Stomach smooth muscle (tissue), 2 donors: Measurements from ENCODE around the gene SKA2.
A peak's percentile ranks its signal among the peaks of the same experiment; 100 is the strongest.
"Not testable (repeated sequence)": the region's sequence is repeated elsewhere in the genome, so short reads cannot be mapped to it uniquely, and the experiment has no call there.

Experiments
- H3K27ac ChIP-seq: one replicate; pipeline ENCODE4 v1.7.0; 2013; ENCODE audit warnings: mild to moderate bottlenecking, low read length, inconsistent platforms
- H3K27me3 ChIP-seq, 2 donors: one replicate each; pipeline ENCODE4 v1.7.0; 2013; ENCODE audit warnings: low read length in 2 of 2; ENCODE audit not compliant: insufficient read depth in 2 of 2, control insufficient read depth in 1 of 2
- H3K36me3 ChIP-seq, 2 donors: one replicate each; pipeline ENCODE4 v1.7.0; 2013; ENCODE audit warnings: low read length in 2 of 2; ENCODE audit not compliant: control insufficient read depth in 2 of 2, insufficient read depth in 2 of 2
- H3K4me1 ChIP-seq: one replicate; pipeline ENCODE4 v1.7.0; 2013; ENCODE audit warnings: low read length; ENCODE audit not compliant: control insufficient read depth, insufficient read depth
- H3K4me3 ChIP-seq, 2 donors: one replicate each; pipeline ENCODE4 v1.7.0; 2013; ENCODE audit warnings: low read length in 2 of 2
- H3K9ac ChIP-seq, 2 donors: one replicate each; pipeline ENCODE4 v1.7.0; 2013; ENCODE audit warnings: low read length in 2 of 2, mild to moderate bottlenecking in 1 of 2
- H3K9me3 ChIP-seq, 2 donors: one replicate each; pipeline ENCODE4 v1.7.0; 2013; ENCODE audit warnings: low read length in 2 of 2; ENCODE audit not compliant: control insufficient read depth in 2 of 2
- donor health status: healthy.
- donor health status: Pancreatic carcinoma.

The SKA2 gene

DNA sequence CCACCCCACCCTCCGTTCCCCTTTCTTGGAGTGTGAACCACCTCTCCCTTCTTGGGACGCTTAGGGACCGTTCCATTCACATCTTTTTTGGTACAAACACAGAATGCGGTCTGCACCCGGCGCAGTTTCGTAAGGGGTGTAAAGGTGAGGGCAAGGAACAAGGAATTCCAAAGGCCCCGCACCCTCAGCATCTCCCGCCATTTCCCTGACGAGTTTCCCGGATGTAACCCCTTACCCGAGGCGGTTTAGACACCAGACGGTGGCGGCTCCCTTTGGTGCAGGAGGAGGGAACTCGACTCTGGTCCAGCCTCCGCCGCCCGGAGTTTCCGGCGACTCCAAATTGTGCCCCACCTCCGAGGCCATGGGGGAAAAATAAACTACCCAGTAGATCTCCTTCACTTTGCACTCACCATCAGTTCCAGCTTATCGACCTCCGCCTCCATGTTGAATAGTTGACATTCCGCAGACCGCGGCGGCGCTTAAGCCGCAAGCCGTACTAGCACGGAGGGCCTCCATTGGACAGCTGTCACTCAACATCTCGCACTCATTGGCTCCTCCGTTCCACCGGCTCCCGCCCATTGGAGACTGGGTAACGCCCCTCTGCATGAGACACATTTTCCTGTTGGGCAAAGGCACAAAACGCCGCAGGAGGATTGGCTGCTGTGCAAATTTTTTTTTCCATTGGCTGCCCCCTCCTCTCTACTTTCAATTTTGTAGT, at the start of gene SKA2:
TSS of gene SKA2 (minus strand) at position 466 of the 718 bp plus-strand sequence. CDS start at position 443, 23 bp downstream.
- Histone ChIP-seq H3K27me3 (no peaks in the 10 kb centered on the region), H3K4me3 (peak within 1 kb of the TSS; percentile 88 to 90), H3K4me1 (peaks cover 6% of the 10 kb centered on the region), H3K36me3 (no peaks in the 10 kb centered on the region), H3K27ac (peak within 1 kb of the TSS; percentile 84), H3K9me3 (no peaks in the 10 kb centered on the region), H3K9ac (peak within 1 kb of the TSS; percentile 84)

DNA sequence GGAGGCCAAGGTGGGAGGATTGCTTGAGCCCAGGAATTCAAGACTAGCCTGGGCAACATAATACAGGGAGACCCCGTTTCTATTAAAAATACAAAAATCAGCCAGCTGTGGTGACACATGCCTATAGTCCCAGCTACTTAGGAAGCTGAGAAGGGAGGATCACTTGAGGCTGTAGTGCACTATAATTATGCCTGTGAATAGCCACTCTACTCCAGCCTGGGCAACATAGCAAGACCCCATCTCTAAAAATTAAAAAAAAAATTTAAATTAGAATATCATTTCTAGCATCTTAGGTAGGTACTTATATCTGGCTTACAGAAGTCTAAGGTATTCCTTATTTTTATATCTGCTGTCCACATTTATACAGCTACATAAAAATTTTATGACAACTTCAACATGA, 47.3 kb upstream of the SKA2 start:
- no peaks in the 10 kb centered on the region for H3K36me3 ChIP-seq
- H3K27me3 ChIP-seq, result no peaks in the 10 kb centered on the region
- no peak overlapping the region for H3K4me3 ChIP-seq
- H3K9me3 ChIP-seq, result no peaks in the 10 kb centered on the region
- no peak overlapping the region for H3K9ac ChIP-seq
- no peaks in the 10 kb centered on the region for H3K4me1 ChIP-seq
- H3K27ac ChIP-seq, result no peak overlapping the region

DNA sequence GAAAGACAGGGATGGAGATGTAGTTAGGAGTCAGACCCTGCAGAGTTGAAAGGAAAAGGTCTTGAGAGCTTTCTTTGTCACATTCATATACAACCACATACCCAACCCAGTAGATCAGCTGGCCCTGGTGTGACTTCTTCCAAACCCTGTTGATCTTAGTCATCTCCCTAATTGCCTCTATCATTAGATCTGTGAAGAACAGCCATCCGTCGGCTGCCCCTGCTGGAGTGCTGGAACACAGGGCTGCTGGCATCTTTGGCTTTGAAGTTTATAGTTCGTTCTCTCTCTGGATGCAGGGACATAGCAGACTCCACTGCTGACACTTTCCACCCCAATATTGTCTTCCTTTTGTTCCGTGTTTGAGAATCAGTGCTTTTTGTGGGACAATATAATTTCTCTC, 44.4 kb upstream of the SKA2 start:
- Histone ChIP-seq H3K9ac (no peak overlapping the region), H3K27me3 (no peaks in the 10 kb centered on the region), H3K4me1 (no peaks in the 10 kb centered on the region), H3K36me3 (no peaks in the 10 kb centered on the region), H3K27ac (no peak overlapping the region), H3K4me3 (no peak overlapping the region), H3K9me3 (no peaks in the 10 kb centered on the region)

DNA sequence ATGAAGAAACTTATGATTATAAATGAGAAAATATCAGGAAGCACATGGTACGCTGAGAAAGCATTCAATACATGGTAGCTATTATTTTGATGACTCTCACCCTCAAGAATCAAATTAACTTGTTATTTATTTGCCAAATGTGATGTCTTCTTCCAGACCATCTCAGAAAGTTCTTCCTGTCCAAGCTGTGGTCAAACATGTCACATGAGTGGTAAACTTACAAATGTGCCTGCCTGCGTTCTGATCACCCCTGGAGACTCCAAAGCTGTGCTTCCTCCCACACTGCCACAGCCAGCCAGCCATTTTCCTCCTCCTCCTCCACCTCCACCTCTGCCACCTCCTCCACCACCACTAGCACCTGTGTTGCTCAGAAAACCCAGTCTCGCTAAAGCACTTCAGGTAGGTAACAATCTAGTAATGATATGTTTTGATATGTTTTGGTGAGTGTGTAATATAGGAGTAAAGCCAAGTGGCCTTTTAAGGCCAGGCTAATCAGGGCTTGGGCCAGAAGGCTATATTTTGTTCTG, 38.4 kb upstream of the SKA2 start:
- Histone ChIP-seq H3K4me1 (no peaks in the 10 kb centered on the region), H3K9ac (no peak overlapping the region)

GRCh38 chr17:59190806-59191205, 35.8 kb upstream of the SKA2 start:
- Histone ChIP-seq H3K9ac (no peak overlapping the region), H3K4me3 (no peak overlapping the region), H3K27me3 (no peaks in the 10 kb centered on the region), H3K4me1 (no peaks in the 10 kb centered on the region), H3K9me3 (no peaks in the 10 kb centered on the region), H3K27ac (no peak overlapping the region), H3K36me3 (no peaks in the 10 kb centered on the region)

More for the DNA sequence above, 38.4 kb upstream of the SKA2 start:
- H3K27me3 ChIP-seq, result no peaks in the 10 kb centered on the region
- H3K27ac ChIP-seq, result no peak overlapping the region
- no peak overlapping the region for H3K4me3 ChIP-seq
- H3K36me3 ChIP-seq, result no peaks in the 10 kb centered on the region
- H3K9me3 ChIP-seq, result no peaks in the 10 kb centered on the region

DNA sequence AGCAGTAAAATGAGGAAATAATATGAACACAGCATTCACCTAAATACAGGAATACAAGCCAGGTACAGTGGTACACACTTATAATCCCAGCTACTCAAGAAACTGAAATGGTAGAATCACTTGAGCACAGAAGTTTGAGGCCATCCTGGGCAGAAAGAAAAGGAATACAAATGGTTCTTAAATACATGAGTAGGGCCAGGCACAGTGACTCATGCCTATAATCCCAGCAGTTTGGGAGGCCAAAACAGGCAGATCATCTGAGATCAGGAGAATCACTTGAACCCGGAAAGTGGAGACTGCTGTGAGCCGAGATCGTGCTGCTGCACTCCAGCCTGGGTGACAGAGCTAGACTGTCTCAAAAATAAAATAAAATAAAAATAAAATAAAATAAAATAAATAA, 31.9 kb upstream of the SKA2 start:
- Histone ChIP-seq H3K27me3 (no peaks in the 10 kb centered on the region), H3K4me1 (no peaks in the 10 kb centered on the region)

DNA sequence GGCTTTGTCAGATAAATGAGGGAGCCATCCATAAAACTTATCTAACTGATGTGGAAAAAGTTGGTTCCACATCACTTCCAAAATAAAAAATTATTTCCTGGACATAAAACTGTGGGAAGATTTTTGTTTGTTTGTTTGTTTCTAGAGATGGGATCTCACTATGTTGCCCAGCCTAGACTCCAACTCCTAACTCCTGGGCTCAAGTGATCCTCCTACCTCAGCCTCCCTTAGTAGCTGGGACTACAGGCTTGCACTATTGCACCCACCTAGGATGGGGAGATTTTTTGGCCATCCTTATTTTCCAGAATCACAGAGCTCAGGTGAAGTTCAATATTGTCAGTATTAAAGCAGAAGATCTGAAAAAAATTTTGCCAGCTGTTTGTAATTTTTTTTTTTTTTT, 31.0 kb upstream of the SKA2 start:
- no peak overlapping the region for H3K27ac ChIP-seq
- no peak overlapping the region for H3K9ac ChIP-seq
- no peak overlapping the region for H3K4me3 ChIP-seq
- no peaks in the 10 kb centered on the region for H3K36me3 ChIP-seq
- H3K27me3 ChIP-seq, result no peaks in the 10 kb centered on the region
- no peaks in the 10 kb centered on the region for H3K9me3 ChIP-seq
- H3K4me1 ChIP-seq, result no peaks in the 10 kb centered on the region

More for the DNA sequence above, 31.9 kb upstream of the SKA2 start:
- Histone ChIP-seq H3K36me3 (no peaks in the 10 kb centered on the region), H3K9ac (no peak overlapping the region), H3K4me3 (no peak overlapping the region), H3K27ac (no peak overlapping the region), H3K9me3 (no peaks in the 10 kb centered on the region)

GRCh38 chr17:59181481-59181880, 26.5 kb upstream of the SKA2 start:
- Histone ChIP-seq H3K36me3 (no peaks in the 10 kb centered on the region), H3K27ac (no peak overlapping the region), H3K4me1 (no peaks in the 10 kb centered on the region)

DNA sequence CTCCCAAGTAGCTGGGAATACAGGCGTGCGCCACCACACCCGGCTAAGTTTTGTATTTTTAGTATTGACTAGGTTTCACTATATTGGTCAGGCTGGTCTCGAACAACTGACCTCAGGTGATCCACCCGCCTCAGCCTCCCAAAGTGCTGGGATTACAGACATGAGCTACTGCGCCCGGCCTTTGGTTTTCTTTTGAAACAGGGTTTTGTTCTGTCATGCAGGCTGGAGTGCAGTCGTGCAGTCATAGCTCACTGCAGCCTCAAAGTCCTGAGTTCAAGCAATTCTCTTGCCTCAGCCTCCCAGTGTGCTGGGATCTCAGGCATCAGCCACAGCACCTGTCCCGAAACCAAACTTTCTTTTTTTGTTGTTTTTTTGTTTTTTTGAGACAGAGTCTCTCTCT, 25.6 kb upstream of the SKA2 start:
- H3K9me3 ChIP-seq, result no peaks in the 10 kb centered on the region
- no peaks in the 10 kb centered on the region for H3K36me3 ChIP-seq

More at GRCh38 chr17:59181481-59181880, 26.5 kb upstream of the SKA2 start:
- Histone ChIP-seq H3K9ac (no peak overlapping the region), H3K9me3 (no peaks in the 10 kb centered on the region), H3K27me3 (no peaks in the 10 kb centered on the region), H3K4me3 (no peak overlapping the region)

GRCh38 chr17:59179601-59180000, 24.6 kb upstream of the SKA2 start:
- not testable (repeated sequence) for H3K4me3 ChIP-seq, H3K27ac ChIP-seq, H3K4me1 ChIP-seq, H3K9me3 ChIP-seq, H3K27me3 ChIP-seq, H3K9ac ChIP-seq, H3K36me3 ChIP-seq

More for the DNA sequence above, 25.6 kb upstream of the SKA2 start:
- no peaks in the 10 kb centered on the region for H3K27me3 ChIP-seq
- no peak overlapping the region for H3K4me3 ChIP-seq
- no peak overlapping the region for H3K27ac ChIP-seq
- no peak overlapping the region for H3K9ac ChIP-seq
- H3K4me1 ChIP-seq, result no peaks in the 10 kb centered on the region

DNA sequence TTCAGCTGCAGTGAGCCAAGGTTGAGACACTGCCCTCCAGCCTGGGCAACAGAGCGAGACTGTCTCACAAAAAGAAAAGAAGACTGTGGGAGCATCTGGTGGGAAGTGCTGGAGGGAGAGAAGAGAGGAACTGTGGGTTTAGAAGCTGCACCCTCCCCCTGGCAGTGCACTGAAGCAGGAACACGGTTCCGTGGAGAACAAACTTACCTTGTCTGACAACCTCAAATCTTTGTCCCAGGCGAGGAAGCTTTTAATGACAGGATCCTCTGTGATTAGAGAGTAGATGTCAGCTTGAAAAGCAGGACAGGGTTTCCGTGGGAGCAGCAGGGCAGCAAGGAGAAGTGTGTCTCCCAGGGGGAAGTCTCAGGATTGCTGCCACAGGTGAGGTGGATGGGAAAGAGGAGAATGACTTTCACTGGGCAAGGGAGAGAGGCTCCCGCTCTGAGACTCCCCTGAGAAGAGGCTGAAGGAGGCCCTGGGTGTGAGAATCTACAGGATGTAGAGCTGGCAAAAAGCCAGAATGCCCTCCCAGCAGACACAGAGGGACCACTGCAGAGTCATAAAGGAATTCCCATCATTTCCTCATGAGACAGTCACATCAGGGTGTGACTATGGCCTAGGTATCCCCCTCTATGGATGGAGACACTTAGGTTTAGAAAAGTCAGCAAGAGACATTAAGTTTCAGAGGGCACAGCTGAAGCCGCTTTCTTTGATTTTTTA, 23.4 kb upstream of the SKA2 start:
- Histone ChIP-seq H3K27ac (no peak overlapping the region), H3K27me3 (no peaks in the 10 kb centered on the region), H3K4me3 (no peak overlapping the region), H3K4me1 (no peaks in the 10 kb centered on the region), H3K9me3 (no peaks in the 10 kb centered on the region), H3K36me3 (no peaks in the 10 kb centered on the region), H3K9ac (no peak overlapping the region)
